Peyer's patch (tissue), 4 donors: ENCODE results near the gene NRL. TPM values are rescaled to one million over a fixed set of nuclear protein-coding genes. Genes with fewer than 3 reads are reported as not detected.
A peak's percentile ranks its signal among the peaks of the same experiment; 100 is the strongest.

Experiments
- DNase-seq, 3 donors: peaks; one replicate each; pipeline ENCODE4 v3.0.0-alpha.2; 2017 to 2019
- H3K27ac ChIP-seq, 4 donors: fragments of 200-600 bp; sonication (generic); one replicate each; pipeline ENCODE4 v1.5.1; 2016 to 2019
- H3K27me3 ChIP-seq, 2 donors: fragments of 200-600 bp; sonication (generic); one replicate each; pipeline ENCODE4 v1.5.1; 2019
- H3K36me3 ChIP-seq, 3 donors: fragments of 200-600 bp; sonication (generic); one replicate each; pipeline ENCODE4 v1.5.1; 2016 to 2019
- H3K4me1 ChIP-seq, 4 donors: fragments of 200-600 bp; sonication (generic); one replicate each; pipeline ENCODE4 v1.5.1; 2016 to 2019
- H3K4me3 ChIP-seq, 4 donors: fragments of 200-600 bp; sonication (generic); 1 replicate in 3 of 4; 2 replicates in 1 of 4; pipeline ENCODE4 v1.5.1; 2016 to 2019; ENCODE audit warnings: mild to moderate bottlenecking in 1 of 4
- H3K9me3 ChIP-seq, 4 donors: fragments of 200-600 bp; sonication (generic); one replicate each; pipeline ENCODE4 v1.5.1; 2016 to 2019; ENCODE audit warnings: mild to moderate bottlenecking in 1 of 4
- CTCF ChIP-seq, 6 experiments: fragments of 450-650 bp in 4 of 6; fragments of 200-600 bp in 2 of 6; sonication (generic) in 1 of 6; IDR thresholded peaks; one replicate each; pipeline ENCODE4 v1.5.1; 2017 to 2019; ENCODE audit warnings: antibody characterized with exemption in 6 of 6, mild to moderate bottlenecking in 3 of 6, moderate library complexity in 1 of 6
- POLR2A ChIP-seq, 2 donors: fragments of 450-650 bp; IDR thresholded peaks; one replicate each; pipeline ENCODE4 v1.5.1; 2017; ENCODE audit warnings: antibody characterized with exemption in 2 of 2, mild to moderate bottlenecking in 2 of 2, moderate library complexity in 2 of 2
- total RNA-seq, 4 donors: library from RNA; depleted of rRNA; stranded (reverse); fragments of >200 nt; gene quantifications; one replicate each; pipeline ENCODE4 v1.1.0, GENCODE V29; 2016

The NRL gene
- total RNA-seq, 4 donors from 2014 or later = 4.6 to 14.2 (median 13.5) TPM; not detected in 1

DNA sequence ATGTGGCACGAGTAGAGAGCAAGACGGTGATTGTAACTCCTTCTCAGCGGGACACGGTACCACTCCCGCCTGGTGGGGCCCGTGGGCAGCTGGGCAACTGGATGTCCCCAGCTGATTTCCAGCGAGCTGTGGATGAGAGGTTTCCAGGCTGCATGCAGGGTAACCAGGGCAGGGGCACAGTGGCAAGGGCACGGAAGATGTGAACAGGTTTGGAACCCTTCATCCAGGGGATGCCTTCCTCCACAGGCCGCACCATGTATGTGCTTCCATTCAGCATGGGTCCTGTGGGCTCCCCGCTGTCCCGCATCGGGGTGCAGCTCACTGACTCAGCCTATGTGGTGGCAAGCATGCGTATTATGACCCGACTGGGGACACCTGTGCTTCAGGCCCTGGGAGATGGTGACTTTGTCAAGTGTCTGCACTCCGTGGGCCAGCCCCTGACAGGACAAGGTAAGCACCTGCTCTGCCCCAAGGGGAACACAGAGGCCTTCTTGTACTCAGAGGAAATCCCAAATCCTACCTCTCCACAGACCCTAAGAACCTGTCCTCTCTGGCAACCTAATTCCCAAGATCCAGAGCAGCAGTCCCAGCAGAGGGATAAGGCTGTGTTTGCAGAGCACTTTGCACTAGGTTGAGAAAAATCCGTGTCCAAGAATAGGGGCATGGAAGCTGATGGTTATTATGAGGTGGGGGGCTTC lies 16.4 kb downstream of the NRL start:
- Histone ChIP-seq H3K27me3 (no peaks in the 10 kb centered on the region), H3K27ac (no peak overlapping the region), H3K9me3 (no peaks in the 10 kb centered on the region), H3K36me3 (peaks cover 0 to 63% (median 0%) of the 10 kb centered on the region in 3 donors), H3K4me3 (no peak overlapping the region), H3K4me1 (peaks cover 4 to 17% (median 8%) of the 10 kb centered on the region in 4 donors)
- DNase-seq = peak in 1 of 3 donors; percentile 43
- TF ChIP-seq POLR2A (IDR thresholded peaks at IDR 0.05) = peak in 1 of 2 donors; percentile 10
- no peak for TF ChIP-seq CTCF (IDR thresholded peaks at IDR 0.05)

GRCh38 chr14:24096545-24097181 lies 18.1 kb downstream of the NRL start:
- peaks cover 0 to 46% (median 0%) of the 10 kb centered on the region in 3 donors for H3K36me3 ChIP-seq
- peaks cover 7 to 20% (median 11%) of the 10 kb centered on the region in 4 donors for H3K4me1 ChIP-seq
- peak overlapping the region in 1 of 4 donors; percentile 15 for H3K27ac ChIP-seq
- no peaks in the 10 kb centered on the region for H3K27me3 ChIP-seq
- peak overlapping the region in 2 of 4 donors; percentile 1 to 72 for H3K4me3 ChIP-seq
- peak in 1 of 3 donors; percentile 42 for DNase-seq
- H3K9me3 ChIP-seq = no peaks in the 10 kb centered on the region
- TF ChIP-seq POLR2A (IDR thresholded peaks at IDR 0.05) (no peak), CTCF (IDR thresholded peaks at IDR 0.05) (no peak)

GRCh38 chr14:24095271-24096068 lies 19.3 kb downstream of the NRL start:
- peaks cover 7 to 28% (median 15%) of the 10 kb centered on the region in 4 donors for H3K4me1 ChIP-seq
- no peak for TF ChIP-seq CTCF (IDR thresholded peaks at IDR 0.05)
- TF ChIP-seq POLR2A (IDR thresholded peaks at IDR 0.05) = peak; percentile 92 to 96
- H3K9me3 ChIP-seq = no peaks in the 10 kb centered on the region
- H3K36me3 ChIP-seq = peaks cover 0 to 34% (median 0%) of the 10 kb centered on the region in 3 donors
- DNase-seq = peak; percentile 84 to 94 (median 94)
- H3K27me3 ChIP-seq = no peaks in the 10 kb centered on the region
- H3K27ac ChIP-seq = peak overlapping the region; percentile 94 to 100 (median 98)
- peak overlapping the region; percentile 72 to 96 (median 90) for H3K4me3 ChIP-seq

GRCh38 chr14:24094841-24095270 lies 19.9 kb downstream of the NRL start:
- no peak for TF ChIP-seq CTCF (IDR thresholded peaks at IDR 0.05)
- TF ChIP-seq POLR2A (IDR thresholded peaks at IDR 0.05) = no peak
- Histone ChIP-seq H3K27me3 (no peaks in the 10 kb centered on the region), H3K4me1 (peaks cover 7 to 28% (median 15%) of the 10 kb centered on the region in 4 donors), H3K9me3 (no peaks in the 10 kb centered on the region), H3K27ac (peak overlapping the region; percentile 94 to 100 (median 98)), H3K4me3 (peak overlapping the region; percentile 72 to 96 (median 90)), H3K36me3 (peaks cover 0 to 28% (median 0%) of the 10 kb centered on the region in 3 donors)
- peak in 2 of 3 donors; percentile 30 to 58 for DNase-seq
